Fibroblast of mammary gland (primary cell): ENCODE measurements around the gene MT1A.

Experiments used
- DNase-seq: peaks from one replicate; pipeline ENCODE4 v3.0.0-alpha.2; 2010; ENCODE audit warnings: low read depth
- H3K4me3 ChIP-seq: 2 replicates; pipeline ENCODE4 v1.5.1; 2011; ENCODE audit warnings: low read depth, mild to moderate bottlenecking, low read length, moderate library complexity; ENCODE audit not compliant: control insufficient read depth
- CTCF ChIP-seq: conservative IDR thresholded peaks from 2 replicates; pipeline ENCODE4 v1.5.1; 2011; ENCODE audit warnings: low read depth, low read length, inconsistent platforms; ENCODE audit not compliant: control insufficient read depth, insufficient read depth

The MT1A gene

GRCh38 chr16:56645838-56646237, 7.4 kb downstream of the MT1A start:
- TF ChIP-seq CTCF = no peak
- H3K4me3 ChIP-seq = no peak overlapping the region
- no peak for DNase-seq

GRCh38 chr16:56647641-56648431, 9.4 kb downstream of the MT1A start:
- no peak overlapping the region for H3K4me3 ChIP-seq
- TF ChIP-seq CTCF = no peak
- no peak for DNase-seq

- no peak overlapping the region for H3K4me3 ChIP-seq
- no peak for DNase-seq
- TF ChIP-seq CTCF = no peak
Observed at GRCh38 chr16:56649271-56649670, 10.8 kb downstream of the MT1A start.

GRCh38 chr16:56649820-56650219, 11.4 kb downstream of the MT1A start:
- DNase-seq = no peak
- H3K4me3 ChIP-seq = no peak overlapping the region
- TF ChIP-seq CTCF = no peak

- TF ChIP-seq CTCF = no peak
- no peak for DNase-seq
- no peak within 1 kb of the TSS for H3K4me3 ChIP-seq
Observed at GRCh38 chr16:56651586-56651985, 13.1 kb downstream of the MT1A start, which contains the start of gene MT1B. TSS of gene MT1B (plus strand) at chr16:56651886. CDS start at chr16:56651954, 68 bp downstream.

- no peak for TF ChIP-seq CTCF
- no peak overlapping the region for H3K4me3 ChIP-seq
- no peak for DNase-seq
Observed at GRCh38 chr16:56652600-56652999, 14.1 kb downstream of the MT1A start.
